Measurements from ENCODE around the gene ZNF557. TPM values are rescaled to one million over a fixed set of nuclear protein-coding genes. Genes with fewer than 3 reads are reported as not detected.

Gene ZNF557
- total and polyA plus RNA-seq, 2 of the 8 experiments (the other 6 are each of a cell fraction or from before 2014, with no cell fraction given): 1.4 to 7.4 TPM

DNA sequence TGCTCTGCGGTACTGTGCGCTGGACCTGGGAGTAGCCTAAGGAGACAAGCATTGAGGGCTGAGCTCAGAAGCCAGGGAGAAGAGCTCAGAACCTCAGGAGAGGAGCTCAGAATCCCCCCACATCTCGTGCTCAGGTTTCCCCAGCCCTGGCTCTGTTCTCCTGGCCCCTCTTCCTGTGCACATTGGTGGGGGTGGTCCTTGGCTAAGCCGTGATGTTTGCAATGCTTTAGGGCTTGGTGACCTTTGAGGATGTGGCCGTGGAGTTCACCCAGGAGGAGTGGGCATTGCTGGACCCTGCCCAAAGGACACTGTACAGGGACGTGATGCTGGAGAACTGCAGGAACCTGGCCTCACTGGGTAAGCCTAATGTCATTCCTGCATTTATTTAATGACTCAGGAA lies 6.6 kb downstream of the ZNF557 start (continued):
- TF ChIP-seq CBX5 (IDR thresholded peaks at IDR 0.05; ENCODE audit: low read depth, low read length): no peak
- no peak for TF ChIP-seq CHD2 (IDR thresholded peaks at IDR 0.05; ENCODE audit: low read length)
- no peak for TF ChIP-seq BRCA1 (IDR thresholded peaks at IDR 0.05; ENCODE audit: low read depth, low read length)
- no peak for TF ChIP-seq POU5F1 (IDR thresholded peaks at IDR 0.05; ENCODE audit: low read depth, low read length)

Data from H1 (cell line).